DMS114 treated with DMSO at 0.1 percent for 48 hours (cell line): ENCODE results near the gene FREM2.

Experiments used
- DNase-seq: peaks from one replicate; lab custom pipeline; 2025; ENCODE audit not compliant: unreplicated experiment; lab: John Stamatoyannopoulos, UW

Gene FREM2

DNA sequence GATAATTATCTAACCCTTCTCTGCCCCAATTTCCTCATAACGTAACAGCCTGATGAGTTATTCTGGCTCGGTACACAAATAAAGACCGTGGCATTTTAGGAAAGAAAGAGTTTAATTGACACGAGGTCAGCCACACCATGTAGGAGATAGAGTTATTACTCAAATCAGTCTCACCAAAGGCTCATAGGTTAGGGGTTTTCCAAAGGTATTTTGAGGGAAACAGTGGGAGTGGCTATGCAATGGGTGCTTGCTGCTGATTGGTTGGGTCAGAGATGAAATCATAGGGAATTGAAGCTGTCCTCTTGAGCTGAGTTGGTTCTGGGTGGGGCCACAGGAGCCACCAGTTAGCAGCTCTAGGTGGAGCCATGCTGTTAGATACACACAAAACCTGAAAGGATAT lies 137.5 kb downstream of the FREM2 start:
- no peak for DNase-seq

DNA sequence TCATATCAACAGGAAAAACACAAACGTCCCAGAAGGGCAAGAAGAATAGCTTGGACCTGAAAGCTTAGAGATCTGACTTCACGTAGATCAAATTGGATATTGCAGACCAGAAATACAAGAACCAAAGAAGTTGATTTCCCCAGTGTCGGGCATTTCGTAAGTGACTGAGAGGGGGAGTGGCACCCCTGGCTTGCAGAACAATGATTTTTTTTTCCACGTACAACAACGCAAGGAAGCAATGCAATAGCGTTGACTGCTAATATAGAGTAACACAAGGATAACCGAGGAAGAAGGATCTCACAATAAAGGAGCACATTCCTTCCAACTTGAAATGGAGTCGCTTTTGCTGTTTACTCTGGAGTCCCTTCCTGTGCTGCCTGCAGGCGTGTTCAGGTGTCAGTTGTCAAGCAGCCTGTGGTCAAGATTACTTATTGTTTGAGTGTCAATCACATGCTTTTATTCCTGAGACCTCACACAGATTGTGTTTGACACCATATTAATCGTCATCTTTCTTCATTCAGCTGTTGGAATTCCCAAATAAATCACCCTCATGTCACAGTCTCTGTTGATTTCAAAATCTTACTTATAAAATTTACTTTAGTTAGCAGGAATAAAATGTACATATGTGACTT lies 139.4 kb downstream of the FREM2 start:
- no peak for DNase-seq

DNA sequence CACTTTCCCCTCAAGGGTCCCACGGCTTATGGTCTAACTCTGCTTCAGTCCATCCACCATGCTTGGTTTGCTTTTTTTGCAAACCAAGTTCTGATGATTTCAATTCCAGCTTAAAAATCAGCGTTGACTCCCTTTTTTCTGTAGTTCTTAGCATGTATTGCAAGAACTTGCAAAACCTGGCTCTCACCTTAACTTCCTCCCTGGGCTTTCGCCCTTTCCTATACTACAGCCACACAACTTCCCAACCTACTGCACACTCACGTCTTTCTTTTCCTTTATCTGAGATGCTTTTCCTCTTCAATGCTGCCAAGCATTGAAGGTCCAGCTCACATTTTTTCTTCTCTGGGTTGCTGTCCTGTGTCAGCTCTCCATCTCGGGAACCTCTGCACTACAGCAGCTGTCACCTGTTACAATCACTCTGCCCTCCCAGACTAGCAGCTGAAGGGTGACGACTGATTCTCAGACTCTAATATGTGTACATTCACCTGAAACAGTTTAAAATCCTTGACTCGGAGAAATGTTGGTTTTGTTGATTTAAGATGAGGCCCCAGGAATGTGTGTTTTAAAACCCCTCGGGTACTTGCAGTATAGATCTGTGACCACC lies 143.7 kb downstream of the FREM2 start:
- DNase-seq: no peak

DNA sequence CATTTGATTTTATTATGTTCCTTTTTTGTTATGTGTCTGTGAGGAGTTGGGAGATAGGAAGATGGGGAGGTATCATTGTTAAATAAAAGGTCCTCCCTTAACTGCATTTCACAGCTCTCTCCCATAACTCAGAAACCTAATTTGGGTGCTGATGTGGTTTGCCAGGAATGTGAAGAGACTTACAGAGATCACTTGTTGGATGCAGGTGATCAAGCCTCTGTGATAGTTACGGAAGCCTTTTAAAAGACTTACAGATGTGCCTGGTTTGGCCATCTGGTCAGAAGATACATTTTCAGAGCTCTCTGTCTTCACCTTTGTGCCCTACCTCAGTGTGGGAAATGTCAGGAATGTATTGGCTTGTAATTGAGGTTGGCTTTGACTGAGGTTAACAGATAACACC lies 157.7 kb downstream of the FREM2 start:
- no peak for DNase-seq

DNA sequence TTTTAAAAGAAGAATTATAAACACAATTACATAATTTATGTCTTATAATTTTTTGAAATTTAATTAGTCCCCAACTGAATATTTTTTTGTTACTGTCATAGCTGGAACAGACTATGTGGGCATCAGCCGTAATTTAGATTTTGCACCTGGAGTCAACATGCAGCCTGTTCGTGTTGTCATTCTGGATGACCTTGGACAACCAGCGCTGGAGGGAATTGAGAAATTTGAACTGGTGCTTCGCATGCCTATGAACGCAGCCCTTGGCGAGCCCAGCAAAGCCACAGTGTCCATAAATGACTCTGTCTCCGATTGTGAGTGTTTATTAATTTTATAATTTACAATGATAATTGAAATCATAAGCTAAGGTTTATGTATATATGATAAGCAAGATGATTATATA lies 161.5 kb downstream of the FREM2 start:
- DNase-seq: no peak

DNA sequence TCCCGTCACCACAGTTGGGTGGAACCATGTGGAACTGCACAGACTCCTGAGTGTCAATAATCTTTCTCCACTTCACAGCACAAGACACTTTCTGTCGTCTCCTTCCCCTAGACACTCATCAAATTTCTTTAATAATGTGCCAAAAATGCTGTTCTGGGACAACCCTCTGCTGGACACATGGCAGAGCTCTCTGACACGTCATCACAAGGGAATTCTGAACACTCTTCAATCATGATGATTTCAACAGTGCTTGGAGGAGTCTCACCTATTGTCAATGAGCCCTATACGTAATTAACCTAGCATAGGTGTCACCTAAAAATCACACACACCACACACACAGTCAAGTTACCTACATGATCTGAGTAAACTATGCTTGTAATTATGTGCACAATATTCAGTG lies 162.4 kb downstream of the FREM2 start:
- no peak for DNase-seq

DNA sequence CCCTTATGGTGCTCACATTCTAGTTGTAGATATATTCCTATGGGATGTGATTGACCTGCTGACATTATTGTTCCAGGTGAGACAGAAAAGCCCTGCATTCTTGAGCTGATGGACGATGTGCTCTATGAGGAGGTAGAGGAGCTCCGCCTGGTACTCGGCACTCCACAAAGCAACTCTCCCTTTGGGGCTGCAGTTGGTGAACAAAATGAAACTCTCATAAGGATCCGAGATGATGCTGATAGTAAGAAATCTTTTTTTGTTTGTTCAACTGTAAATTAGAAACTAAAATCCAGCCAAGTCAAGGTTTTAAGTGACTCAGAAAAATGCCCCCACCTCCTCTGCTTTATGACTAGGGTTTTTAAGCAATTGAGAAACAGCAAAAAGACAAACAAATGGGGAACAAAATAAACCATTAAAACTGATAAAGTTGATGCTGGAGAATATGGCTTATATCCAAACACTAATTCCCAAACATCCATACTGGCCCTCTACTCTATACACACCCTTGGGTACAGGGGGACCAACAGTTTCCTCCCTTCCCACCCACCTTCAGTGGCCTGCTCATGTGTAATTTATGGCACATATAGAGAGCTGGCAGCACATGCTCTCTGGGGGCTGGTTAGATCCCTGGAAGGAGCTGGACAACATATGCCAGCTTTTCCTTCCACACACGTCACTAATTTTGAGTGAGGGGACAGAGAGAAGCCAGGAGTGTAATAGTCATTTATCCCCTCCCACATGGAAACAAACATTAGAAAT lies 164.2 kb downstream of the FREM2 start:
- DNase-seq: no peak

DNA sequence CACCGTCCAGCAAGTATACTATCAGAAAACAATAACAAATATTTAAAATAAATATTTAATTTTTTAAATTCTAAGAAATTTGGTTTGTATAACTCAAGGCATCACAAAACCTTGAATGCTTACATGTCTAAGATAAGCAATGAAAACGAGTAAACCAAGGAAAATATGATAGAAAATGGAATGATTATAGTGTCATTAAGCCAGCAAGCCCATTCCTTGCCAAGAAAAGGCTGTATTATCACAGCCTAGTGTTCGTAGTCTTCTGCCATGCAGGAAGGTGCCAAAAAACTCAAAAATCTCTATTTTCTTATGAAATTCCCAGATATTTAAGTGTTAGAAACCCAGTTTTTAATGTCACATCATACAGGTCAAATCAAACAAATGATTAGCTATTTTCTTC lies 167.3 kb downstream of the FREM2 start:
- DNase-seq: no peak

DNA sequence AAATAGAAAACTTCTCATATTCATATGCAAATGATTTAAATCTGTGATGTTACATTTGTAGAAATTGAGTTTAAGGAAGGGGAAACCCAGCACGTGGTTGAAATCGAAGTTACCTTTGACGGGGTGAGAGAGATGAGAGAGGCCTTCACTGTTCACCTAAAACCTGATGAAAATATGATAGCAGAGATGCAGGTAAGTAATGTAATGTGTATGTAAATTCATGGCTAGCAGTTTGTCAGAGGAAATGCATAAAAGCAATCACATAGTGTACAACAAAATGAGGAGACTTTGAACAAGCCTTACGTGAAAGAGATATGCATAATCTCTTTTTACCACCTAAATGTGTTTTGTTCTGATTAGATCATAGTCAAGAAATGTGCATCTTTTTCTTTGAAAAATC lies 169.2 kb downstream of the FREM2 start:
- DNase-seq: no peak

DNA sequence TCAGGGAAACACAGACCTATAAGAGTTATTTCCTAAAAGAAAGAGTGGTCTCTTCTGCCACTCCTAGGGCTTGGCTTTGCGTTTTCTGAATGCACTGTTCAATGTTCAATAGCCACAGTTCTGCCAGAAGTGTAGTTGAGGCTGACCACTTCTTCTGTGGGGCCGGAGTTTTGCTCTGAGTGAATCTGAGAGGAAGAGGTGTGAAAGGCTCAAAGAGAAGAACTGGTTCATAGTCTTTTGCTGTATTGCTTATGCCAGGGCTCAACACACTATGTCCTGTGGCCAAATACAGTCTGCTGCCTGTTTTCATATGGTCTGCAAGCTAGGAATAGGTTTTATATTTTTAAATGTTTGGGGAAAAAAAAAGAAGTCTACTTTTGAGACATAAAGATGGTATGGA lies 175.6 kb downstream of the FREM2 start:
- no peak for DNase-seq

DNA sequence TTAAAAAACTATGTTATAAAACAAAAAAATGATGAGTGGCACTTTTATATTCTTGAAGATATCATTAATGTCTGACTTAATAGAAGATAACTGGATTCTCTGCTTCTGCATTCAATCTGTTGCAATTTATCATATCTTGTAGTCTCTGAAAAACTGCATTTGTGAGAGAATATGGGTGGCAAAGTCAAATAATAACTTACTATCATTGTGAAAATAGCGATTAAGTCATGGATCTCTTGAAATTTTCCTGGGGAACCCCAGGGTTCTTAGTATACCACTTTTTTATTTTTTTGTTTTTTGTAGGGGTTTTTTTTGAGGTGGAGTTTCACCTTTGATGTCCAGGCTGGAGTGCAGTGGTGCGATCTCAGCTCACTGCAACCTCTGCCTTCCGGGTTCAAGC lies 176.7 kb downstream of the FREM2 start:
- no peak for DNase-seq

DNA sequence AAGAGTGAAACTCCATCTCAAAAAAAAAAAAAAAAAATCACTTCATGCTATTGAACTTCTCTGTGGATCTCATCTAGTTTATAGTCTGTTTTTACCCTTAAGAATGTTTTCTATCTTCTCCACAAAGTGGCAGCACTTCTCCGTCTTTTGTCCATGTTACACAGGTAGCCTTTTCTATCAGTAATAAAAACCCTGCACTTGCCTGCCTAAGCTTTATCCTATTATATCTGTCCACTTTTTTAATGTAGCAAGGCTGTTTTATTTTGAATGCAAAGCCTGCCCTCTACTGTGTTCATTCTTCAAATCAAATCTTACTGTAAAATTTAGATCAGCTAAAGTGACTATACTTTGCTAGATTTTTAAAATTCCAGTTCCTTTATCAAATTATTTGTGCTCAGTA lies 179.8 kb downstream of the FREM2 start:
- DNase-seq: peak; percentile 1

DNA sequence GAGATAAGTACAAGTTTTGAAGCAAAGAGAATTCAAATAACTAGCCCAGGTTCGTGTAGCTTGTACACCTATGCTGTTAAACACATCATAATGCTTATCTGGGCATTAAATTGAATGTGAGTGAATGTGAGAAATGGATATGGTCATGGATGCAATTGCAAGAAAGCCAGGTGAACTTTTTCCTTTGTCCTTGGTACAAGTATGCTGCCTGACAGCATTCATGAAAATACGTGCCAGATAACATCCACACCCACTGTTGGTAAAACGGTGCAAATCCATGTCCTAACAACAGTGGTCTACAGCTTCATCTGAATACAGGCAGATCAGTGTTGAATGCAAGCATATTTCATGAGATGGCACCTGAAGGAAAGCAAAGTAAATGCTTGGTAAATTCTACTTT lies 181.5 kb downstream of the FREM2 start:
- DNase-seq: no peak

DNA sequence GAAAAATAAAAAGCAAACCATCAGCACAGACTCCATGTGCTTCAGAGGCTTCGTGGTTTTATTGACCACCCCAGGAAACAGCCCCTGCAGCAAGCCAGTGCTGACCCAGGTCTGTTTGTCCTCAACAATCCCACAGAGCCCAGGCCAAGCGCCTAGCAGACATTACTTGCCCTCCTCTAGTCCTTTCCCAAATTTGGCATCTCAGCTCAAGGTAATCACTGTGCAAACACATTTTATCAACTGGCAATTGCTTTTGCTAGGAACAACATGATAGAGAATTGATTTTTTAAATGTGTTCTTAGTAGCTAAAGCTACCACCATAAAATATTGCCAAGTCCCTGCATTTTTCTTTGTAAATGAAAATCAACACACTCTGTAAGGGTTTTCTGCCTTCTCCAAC lies 182.0 kb downstream of the FREM2 start:
- no peak for DNase-seq

DNA sequence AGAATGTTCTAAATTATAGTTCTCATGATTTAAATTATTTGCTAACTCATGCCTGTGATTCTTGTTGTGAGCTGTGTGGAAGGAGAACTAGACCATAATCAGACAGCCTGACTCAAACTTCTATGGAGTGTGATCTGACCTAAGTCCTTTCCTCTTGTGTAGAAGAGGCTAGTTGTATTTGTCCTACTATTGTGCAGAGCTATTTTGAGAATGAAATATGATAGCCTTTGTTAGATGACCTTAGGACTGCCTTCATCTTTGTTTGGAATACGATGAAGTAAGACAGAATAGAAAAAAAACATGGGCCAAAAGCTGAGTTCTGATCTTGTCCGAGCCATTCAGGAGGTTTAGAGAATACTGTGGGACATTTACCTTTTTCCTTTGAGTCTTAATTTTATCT lies 184.4 kb downstream of the FREM2 start:
- DNase-seq: no peak

DNA sequence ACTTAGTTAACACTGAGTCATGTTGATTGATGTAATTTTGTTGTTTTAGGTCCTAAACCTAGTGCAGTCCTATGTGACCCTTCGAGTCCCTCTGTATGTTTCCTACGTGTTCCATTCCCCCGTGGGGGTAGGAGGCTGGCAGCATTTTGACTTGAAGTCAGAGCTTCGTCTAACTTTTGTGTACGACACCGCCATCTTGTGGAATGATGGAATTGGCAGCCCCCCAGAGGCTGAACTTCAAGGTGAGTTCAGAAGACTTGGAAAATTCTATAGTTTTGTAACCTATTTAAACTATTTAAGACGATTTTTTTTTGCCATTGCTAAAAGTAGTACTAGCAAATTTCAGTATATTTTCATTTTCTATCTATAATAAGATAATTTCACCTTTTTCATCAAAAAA lies 185.8 kb downstream of the FREM2 start:
- DNase-seq: no peak

DNA sequence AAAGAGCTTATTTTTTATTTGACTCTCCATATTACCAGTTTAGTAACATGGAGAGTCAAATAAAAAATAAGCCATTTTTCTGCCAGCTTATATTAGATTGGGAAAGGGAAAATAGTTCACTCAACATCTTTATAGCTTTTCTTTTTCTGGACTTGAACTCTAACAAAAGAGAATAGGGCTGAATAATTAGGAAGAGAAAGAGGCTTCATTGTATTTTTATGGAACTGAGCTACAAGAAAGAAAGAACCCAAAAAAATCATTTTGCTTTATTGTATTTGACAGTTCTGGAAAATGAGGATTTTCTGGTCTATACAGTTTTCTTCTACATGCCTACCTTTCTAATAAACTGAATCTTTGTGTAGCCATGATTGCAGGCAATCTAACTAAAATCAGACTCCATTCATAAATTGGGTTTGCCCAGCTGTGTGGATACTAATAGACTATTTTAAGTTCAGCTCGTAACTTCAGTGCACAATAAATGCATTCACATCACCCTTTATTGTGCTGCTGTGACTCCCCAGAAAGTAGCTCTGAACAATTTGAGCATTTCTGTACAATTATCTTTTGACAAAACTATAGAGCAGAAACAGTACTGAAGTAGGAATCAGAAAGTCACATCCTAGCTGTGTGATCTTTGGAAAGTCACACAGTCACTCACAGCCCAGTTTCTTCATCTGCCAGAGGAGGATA lies 188.5 kb downstream of the FREM2 start:
- DNase-seq: no peak

DNA sequence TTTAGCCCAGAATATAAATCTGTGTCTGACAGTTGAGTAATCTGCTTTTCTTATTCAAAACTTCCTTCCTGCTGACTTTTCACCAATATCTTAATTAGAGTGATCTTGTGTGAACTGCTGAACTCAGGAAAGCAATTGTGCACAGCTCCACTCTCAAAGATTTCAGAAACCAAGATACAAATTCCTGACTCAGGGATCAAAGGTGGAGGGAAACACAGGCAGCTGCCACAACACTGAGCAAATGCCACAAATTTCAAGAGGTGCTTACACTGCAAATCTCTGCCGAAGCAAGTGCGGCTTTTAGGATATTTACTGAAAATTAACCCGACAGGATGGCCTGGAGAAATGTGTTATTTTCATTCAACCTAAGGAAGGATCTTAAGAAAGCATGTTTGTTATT lies 192.4 kb downstream of the FREM2 start:
- no peak for DNase-seq

DNA sequence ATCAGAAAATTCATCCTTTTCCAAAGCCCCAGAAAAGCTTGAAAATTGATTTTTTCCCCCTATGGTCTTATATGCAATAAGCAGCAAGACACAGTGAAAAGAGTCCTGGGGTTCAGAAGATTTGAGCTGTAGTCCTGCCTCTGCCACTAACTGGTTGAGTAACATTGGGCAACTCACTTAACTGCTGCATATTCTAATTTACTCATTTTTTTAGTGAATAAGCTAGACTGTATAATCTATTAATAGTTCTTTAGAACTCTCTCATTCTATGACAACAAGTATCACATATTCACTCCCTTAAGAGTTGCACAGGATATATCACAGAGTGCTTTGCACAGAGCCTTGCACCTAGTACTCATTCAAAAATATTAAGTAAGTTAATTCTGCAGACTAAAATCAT lies 192.9 kb downstream of the FREM2 start:
- DNase-seq: no peak

DNA sequence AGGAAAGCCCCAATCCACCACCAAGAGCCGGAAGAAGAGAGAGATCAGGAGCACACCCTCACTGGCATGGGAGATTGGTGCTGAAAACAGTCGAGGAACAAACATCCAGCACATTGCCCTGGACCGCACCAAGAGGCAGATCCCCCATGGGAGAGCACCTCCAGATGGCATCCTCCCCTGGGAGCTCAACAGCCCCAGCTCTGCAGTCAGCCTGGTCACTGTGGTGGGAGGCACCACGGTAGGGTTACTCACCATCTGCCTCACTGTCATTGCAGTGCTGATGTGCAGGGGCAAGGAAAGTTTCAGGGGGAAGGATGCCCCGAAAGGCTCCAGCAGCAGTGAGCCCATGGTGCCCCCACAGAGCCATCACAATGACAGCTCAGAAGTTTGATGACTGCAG lies 193.5 kb downstream of the FREM2 start:
- no peak for DNase-seq

DNA sequence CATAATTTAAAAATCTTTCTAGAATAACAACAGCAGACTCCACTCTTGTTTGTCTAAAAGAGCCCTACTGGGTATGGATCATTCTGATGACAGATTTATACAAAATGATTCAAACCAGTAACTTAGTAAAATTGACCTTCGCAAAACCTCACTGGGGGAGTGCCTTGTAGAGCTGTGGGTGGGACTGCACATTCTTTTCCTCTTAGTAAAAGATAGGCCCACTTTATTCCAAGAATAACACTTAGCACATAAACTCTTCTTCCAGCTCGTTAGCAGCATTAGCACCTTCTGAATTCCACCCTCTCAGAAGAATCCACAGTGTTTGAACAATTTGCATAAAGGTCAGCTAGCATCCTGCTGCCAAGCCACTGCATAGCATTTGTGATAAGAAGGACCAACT lies 196.9 kb downstream of the FREM2 start:
- DNase-seq: no peak

DNA sequence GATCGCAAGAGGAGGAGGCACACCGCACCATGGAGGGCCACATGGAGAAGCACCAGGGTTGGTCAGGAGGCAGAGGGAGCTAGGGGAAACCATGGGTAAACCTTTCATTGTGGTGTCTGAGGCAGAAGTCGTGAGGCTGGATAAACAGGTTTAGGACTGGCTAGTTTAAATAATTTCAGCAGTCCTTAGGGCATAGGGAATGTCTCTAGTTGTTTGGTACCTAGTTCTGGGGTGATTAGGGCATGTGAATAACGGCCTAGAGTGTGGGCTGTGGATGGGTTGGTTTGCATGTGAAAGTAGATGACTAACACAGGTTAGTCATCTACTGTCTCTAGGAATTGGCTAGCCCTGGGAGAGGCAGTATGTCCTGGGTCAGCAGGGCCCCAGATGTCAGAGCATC lies 201.4 kb downstream of the FREM2 start:
- DNase-seq: no peak
